NCI-H128 (cell line): ENCODE data around the gene GRIFIN.

Experiments used
- DNase-seq: peaks from one replicate; lab custom pipeline; 2025; ENCODE audit not compliant: unreplicated experiment; lab: John Stamatoyannopoulos, UW

The GRIFIN gene

GRCh38 chr7:2437136-2437535 is 39.1 kb downstream of the GRIFIN start:
- DNase-seq = no peak

GRCh38 chr7:2436341-2437104 is 39.7 kb downstream of the GRIFIN start:
- DNase-seq = no peak

- no peak for DNase-seq
Observed at GRCh38 chr7:2435146-2435545, 41.1 kb downstream of the GRIFIN start.

- DNase-seq = no peak
Observed at GRCh38 chr7:2433713-2434550, 42.3 kb downstream of the GRIFIN start.

- no peak for DNase-seq
Observed at GRCh38 chr7:2432910-2433712, 43.1 kb downstream of the GRIFIN start.

GRCh38 chr7:2431260-2431867 is 44.8 kb downstream of the GRIFIN start:
- no peak for DNase-seq

- DNase-seq = no peak
Observed at GRCh38 chr7:2425749-2426148, 50.4 kb downstream of the GRIFIN start.
